ENCODE data around the gene HOXD1.

HOXD1 gene

DNA sequence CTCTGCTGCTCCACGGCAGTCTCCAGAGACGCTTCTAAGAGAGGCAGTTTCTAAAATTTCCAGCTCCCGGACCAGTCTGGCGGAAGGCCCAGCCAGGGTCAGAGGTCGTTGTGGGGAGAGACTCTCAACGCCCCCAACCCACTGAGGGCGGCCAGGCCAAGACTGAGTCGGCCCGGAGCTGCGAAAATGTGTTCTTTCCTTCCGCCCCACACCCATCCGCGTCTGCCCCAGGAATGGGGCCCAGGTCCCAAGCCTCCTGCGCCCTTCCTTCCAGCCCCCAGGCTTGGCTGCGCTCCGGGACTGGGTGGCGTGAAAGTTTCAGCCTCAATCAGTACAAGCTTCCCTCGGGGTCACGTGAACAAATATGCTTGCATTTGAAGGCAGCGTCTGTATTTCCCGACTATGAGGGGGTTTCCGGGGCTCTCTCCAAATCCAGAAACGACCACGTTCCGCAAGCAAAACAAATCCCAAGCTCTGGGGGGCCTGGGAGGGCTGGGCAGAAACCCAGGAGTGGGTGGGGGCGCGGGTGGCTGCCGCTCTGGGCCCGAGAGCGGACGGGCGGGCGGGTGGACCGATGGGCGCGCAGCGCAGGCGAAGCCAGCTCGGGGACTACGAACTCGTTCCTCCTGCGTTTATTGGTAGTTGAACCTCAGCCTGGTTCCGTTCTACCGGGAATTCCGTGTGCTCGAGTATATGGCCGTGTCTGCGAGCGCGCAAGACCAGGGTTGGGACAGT is 28.1 kb upstream of the HOXD1 start:
- Histone ChIP-seq H3K36me3 (ENCODE audit: control insufficient read depth, insufficient read depth, low read length) (no peaks in the 10 kb centered on the region), H3K27me3 (replicated peaks; ENCODE audit: control insufficient read depth, insufficient read depth, low read length, poor library complexity, severe bottlenecking) (peaks cover 89% of the 10 kb centered on the region), H3K27ac (ENCODE audit: insufficient read depth, low read length, poor library complexity, severe bottlenecking) (no peak overlapping the region), H3K4me3 (ENCODE audit: insufficient read depth, low read depth, low read length, poor library complexity, severe bottlenecking) (no peak overlapping the region), H3K4me1 (ENCODE audit: control insufficient read depth, insufficient read depth, low read length, poor library complexity, severe bottlenecking) (peaks cover 6% of the 10 kb centered on the region), H3K9me3 (ENCODE audit: control insufficient read depth, low read length) (no peaks in the 10 kb centered on the region)
- DNase-seq: no peak

GRCh38 chr2:176160986-176161824 is 27.3 kb upstream of the HOXD1 start:
- no peaks in the 10 kb centered on the region for H3K36me3 ChIP-seq (ENCODE audit: control insufficient read depth, insufficient read depth, low read length)
- H3K4me1 ChIP-seq (ENCODE audit: control insufficient read depth, insufficient read depth, low read length, poor library complexity, severe bottlenecking): peaks cover 6% of the 10 kb centered on the region
- no peaks in the 10 kb centered on the region for H3K9me3 ChIP-seq (ENCODE audit: control insufficient read depth, low read length)
- peaks cover 86% of the 10 kb centered on the region for H3K27me3 ChIP-seq (replicated peaks; ENCODE audit: control insufficient read depth, insufficient read depth, low read length, poor library complexity, severe bottlenecking)
- no peak for DNase-seq
- no peak overlapping the region for H3K4me3 ChIP-seq (ENCODE audit: insufficient read depth, low read depth, low read length, poor library complexity, severe bottlenecking)
- H3K27ac ChIP-seq (ENCODE audit: insufficient read depth, low read length, poor library complexity, severe bottlenecking): no peak overlapping the region

DNA sequence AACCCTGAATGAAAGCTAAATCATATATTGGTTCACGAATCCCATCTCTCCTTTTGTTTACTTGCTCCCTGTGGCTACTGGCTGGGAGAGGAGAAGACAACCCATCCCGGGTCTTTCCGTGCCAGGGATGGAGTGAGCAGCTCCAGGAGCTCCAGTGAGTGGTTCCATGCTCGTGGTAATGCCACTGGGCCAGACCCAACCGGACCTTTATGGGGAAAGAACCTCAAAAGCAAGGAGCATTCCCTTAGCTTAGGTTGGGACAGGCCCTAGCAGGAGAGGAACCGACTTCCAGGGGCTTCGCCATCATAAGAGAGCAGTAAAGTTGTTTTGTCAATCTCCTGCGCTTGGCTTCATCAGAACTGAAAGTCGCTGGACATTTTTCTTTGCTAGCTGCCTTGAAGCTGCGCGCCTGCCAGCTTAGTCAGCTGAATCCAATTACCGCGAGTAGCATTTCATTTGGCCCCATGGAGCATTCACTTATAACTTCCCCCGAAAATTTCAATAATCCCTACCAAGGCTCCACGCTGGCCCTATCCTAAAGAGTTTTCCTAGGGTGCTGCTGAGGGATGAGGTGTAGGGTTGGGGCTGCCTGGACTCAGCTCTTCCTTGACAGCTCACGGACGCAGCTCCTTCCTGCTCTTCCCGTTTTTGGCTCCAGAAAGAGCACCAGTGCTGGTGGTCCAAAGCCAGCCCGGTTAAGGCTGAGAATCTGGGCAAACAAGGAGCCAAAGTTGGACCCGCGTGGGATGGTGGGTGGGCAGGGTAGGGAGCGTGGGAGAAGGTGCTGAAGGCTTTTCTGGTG is 26.4 kb upstream of the HOXD1 start:
- DNase-seq: no peak
- H3K27me3 ChIP-seq (replicated peaks; ENCODE audit: control insufficient read depth, insufficient read depth, low read length, poor library complexity, severe bottlenecking): peaks cover 79% of the 10 kb centered on the region
- no peak overlapping the region for H3K27ac ChIP-seq (ENCODE audit: insufficient read depth, low read length, poor library complexity, severe bottlenecking)
- H3K9me3 ChIP-seq (ENCODE audit: control insufficient read depth, low read length): no peaks in the 10 kb centered on the region
- peaks cover 6% of the 10 kb centered on the region for H3K4me1 ChIP-seq (ENCODE audit: control insufficient read depth, insufficient read depth, low read length, poor library complexity, severe bottlenecking)
- H3K36me3 ChIP-seq (ENCODE audit: control insufficient read depth, insufficient read depth, low read length): no peaks in the 10 kb centered on the region
- no peak overlapping the region for H3K4me3 ChIP-seq (ENCODE audit: insufficient read depth, low read depth, low read length, poor library complexity, severe bottlenecking)

DNA sequence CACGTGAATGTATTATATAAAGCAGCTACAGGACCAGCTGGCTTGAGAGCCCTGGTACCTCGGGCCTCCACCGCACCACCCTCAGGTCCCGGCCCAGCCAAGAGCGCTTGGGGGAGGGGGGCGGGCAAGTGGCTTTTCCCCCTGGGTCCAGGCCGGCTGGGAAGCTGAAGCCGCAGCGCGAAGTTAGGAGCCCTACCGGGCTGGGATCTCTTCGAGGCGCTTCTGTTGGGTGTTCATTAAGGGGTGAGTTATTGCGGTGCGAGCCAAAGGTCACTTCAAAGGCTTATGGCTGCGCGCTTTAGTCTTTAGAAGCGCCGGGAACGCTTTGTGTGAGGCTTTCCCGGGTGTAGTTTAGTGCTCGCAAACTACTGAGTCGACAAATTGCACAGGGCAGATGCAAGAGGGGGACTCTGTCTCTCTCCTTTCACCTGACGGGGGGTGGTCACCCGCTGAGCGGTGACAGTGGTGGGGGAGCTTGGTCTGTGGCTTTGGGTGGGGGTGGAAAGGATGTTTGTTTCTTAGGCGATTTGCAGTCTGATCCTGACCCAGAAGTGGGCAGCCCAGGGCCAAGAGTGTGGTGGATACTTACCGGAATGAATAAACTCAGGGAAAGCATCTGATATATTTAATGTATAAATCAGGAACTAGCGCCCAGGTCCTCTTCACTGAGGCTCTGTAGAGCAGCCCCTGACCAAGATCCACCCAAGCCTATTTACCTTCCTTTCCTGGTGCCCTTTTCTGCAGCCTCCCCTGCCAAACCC is 25.4 kb upstream of the HOXD1 start:
- H3K9me3 ChIP-seq (ENCODE audit: control insufficient read depth, low read length): no peaks in the 10 kb centered on the region
- no peak for DNase-seq
- no peaks in the 10 kb centered on the region for H3K4me1 ChIP-seq (ENCODE audit: control insufficient read depth, insufficient read depth, low read length, poor library complexity, severe bottlenecking)
- H3K36me3 ChIP-seq (ENCODE audit: control insufficient read depth, insufficient read depth, low read length): no peaks in the 10 kb centered on the region
- no peak overlapping the region for H3K4me3 ChIP-seq (ENCODE audit: insufficient read depth, low read depth, low read length, poor library complexity, severe bottlenecking)
- no peak overlapping the region for H3K27ac ChIP-seq (ENCODE audit: insufficient read depth, low read length, poor library complexity, severe bottlenecking)
- H3K27me3 ChIP-seq (replicated peaks; ENCODE audit: control insufficient read depth, insufficient read depth, low read length, poor library complexity, severe bottlenecking): peaks cover 73% of the 10 kb centered on the region

- Histone ChIP-seq H3K9me3 (ENCODE audit: control insufficient read depth, low read length) (no peaks in the 10 kb centered on the region), H3K27me3 (replicated peaks; ENCODE audit: control insufficient read depth, insufficient read depth, low read length, poor library complexity, severe bottlenecking) (peaks cover 70% of the 10 kb centered on the region), H3K4me3 (ENCODE audit: insufficient read depth, low read depth, low read length, poor library complexity, severe bottlenecking) (no peak overlapping the region), H3K4me1 (ENCODE audit: control insufficient read depth, insufficient read depth, low read length, poor library complexity, severe bottlenecking) (no peaks in the 10 kb centered on the region), H3K27ac (ENCODE audit: insufficient read depth, low read length, poor library complexity, severe bottlenecking) (no peak overlapping the region), H3K36me3 (ENCODE audit: control insufficient read depth, insufficient read depth, low read length) (no peaks in the 10 kb centered on the region)
- no peak for DNase-seq
Observed at GRCh38 chr2:176163672-176164056, 24.8 kb upstream of the HOXD1 start.

- Histone ChIP-seq H3K36me3 (ENCODE audit: control insufficient read depth, insufficient read depth, low read length) (no peaks in the 10 kb centered on the region), H3K9me3 (ENCODE audit: control insufficient read depth, low read length) (no peaks in the 10 kb centered on the region), H3K4me3 (ENCODE audit: insufficient read depth, low read depth, low read length, poor library complexity, severe bottlenecking) (no peak overlapping the region), H3K27me3 (replicated peaks; ENCODE audit: control insufficient read depth, insufficient read depth, low read length, poor library complexity, severe bottlenecking) (peaks cover 65% of the 10 kb centered on the region), H3K27ac (ENCODE audit: insufficient read depth, low read length, poor library complexity, severe bottlenecking) (no peak overlapping the region), H3K4me1 (ENCODE audit: control insufficient read depth, insufficient read depth, low read length, poor library complexity, severe bottlenecking) (no peaks in the 10 kb centered on the region)
- no peak for DNase-seq
Observed at GRCh38 chr2:176164201-176164600, 24.3 kb upstream of the HOXD1 start.

DNA sequence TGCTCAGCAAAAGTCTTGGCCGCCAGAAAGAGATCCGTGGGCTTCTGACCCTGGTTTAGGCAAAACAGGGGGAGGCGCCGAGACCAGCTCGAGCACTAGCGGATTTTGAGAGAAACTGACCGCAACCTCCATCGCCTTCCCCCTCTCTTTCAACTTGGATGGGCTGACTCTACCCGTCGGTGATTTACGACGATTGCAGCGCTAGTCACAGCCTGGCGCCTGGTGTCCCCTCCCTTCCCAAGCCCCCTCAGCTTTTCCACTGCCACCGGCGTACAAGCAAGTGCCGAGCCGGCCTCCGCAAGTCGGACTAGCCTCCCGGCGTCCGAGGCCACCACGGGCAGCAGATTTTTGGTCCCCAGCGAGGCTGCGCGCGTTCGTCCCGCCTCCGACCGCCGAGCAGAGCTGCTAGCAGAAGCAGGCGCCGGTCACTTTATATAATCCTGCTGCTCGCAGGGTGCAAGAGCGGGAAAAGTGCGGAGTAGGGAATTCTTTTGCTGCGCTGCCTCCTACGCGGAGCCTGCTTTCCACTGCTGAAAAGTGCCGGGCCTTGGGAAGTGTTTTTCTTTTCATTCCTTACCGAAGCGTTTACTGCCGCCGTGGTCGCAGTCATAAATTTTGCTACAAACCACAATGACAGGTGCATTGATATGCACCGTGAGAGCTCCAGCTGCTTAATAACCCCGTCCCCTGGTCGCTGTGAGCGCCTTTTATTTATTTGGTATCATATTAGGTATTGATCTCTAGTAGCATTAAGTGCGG is 23.7 kb upstream of the HOXD1 start:
- Histone ChIP-seq H3K27ac (ENCODE audit: insufficient read depth, low read length, poor library complexity, severe bottlenecking) (no peak overlapping the region), H3K36me3 (ENCODE audit: control insufficient read depth, insufficient read depth, low read length) (no peaks in the 10 kb centered on the region), H3K4me3 (ENCODE audit: insufficient read depth, low read depth, low read length, poor library complexity, severe bottlenecking) (no peak overlapping the region), H3K9me3 (ENCODE audit: control insufficient read depth, low read length) (no peaks in the 10 kb centered on the region), H3K27me3 (replicated peaks; ENCODE audit: control insufficient read depth, insufficient read depth, low read length, poor library complexity, severe bottlenecking) (peaks cover 59% of the 10 kb centered on the region), H3K4me1 (ENCODE audit: control insufficient read depth, insufficient read depth, low read length, poor library complexity, severe bottlenecking) (no peaks in the 10 kb centered on the region)
- DNase-seq: no peak

DNA sequence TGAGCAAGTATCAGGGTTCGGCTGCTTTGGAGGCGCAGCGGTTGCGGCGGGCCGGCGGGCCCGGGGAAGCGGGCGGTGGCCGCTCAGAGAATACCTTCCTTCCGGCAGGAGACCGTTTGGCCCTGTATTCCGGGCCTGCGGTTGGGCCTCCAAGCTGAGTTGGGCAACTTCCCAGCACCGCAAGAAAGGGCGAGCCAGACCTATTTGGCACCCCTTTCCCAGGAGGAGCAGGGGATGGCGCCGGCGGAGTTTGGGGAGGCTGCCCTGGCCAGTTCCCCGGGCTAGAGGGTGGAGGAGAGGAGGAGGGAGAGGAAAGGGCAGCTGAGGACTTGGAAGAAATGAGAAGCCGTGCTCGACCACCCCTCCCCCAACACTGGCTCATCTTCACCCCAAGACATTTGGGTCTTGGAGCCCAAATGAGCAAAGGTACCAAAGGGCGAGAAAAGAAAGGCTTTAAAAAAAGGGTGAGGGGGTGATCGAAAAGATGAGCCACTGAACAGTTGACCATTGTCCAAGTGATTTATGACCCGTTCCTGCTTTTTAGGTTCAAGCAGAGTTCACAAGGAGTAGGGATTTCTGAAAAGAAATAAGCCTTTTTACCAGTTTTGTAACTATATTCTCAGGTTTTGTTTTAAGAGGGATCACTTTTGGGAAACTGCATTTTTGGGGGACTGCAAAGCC is 23.0 kb upstream of the HOXD1 start:
- H3K27me3 ChIP-seq (replicated peaks; ENCODE audit: control insufficient read depth, insufficient read depth, low read length, poor library complexity, severe bottlenecking): peaks cover 53% of the 10 kb centered on the region
- no peak overlapping the region for H3K27ac ChIP-seq (ENCODE audit: insufficient read depth, low read length, poor library complexity, severe bottlenecking)
- H3K9me3 ChIP-seq (ENCODE audit: control insufficient read depth, low read length): no peaks in the 10 kb centered on the region
- no peak for DNase-seq
- no peak overlapping the region for H3K4me3 ChIP-seq (ENCODE audit: insufficient read depth, low read depth, low read length, poor library complexity, severe bottlenecking)
- no peaks in the 10 kb centered on the region for H3K4me1 ChIP-seq (ENCODE audit: control insufficient read depth, insufficient read depth, low read length, poor library complexity, severe bottlenecking)
- H3K36me3 ChIP-seq (ENCODE audit: control insufficient read depth, insufficient read depth, low read length): no peaks in the 10 kb centered on the region

Data from effector memory CD4-positive, alpha-beta T cell (primary cell).